Measurements from ENCODE around the gene USP34.

Gene USP34

GRCh38 chr2:61283443-61284160 is 187.3 kb downstream of the USP34 start:
- DNase-seq, result no peak

- no peak for DNase-seq
These were observed 188.7 kb downstream of the USP34 start for GRCh38 chr2:61282104-61282590.

- DNase-seq, result no peak
These were observed 189.6 kb downstream of the USP34 start for GRCh38 chr2:61281321-61281720.

GRCh38 chr2:61277756-61278155 is 193.1 kb downstream of the USP34 start:
- no peak for DNase-seq

- no peak for DNase-seq
These were observed 195.2 kb downstream of the USP34 start for GRCh38 chr2:61275575-61276184.

- DNase-seq, result no peak
These were observed 198.3 kb downstream of the USP34 start for GRCh38 chr2:61272421-61273070.

GRCh38 chr2:61268249-61268648 is 202.6 kb downstream of the USP34 start:
- DNase-seq, result no peak

- DNase-seq, result no peak
These were observed 204.0 kb downstream of the USP34 start for GRCh38 chr2:61266632-61267505.

GRCh38 chr2:61263830-61264229 is 207.1 kb downstream of the USP34 start:
- no peak for DNase-seq

- DNase-seq, result no peak
These were observed 208.2 kb downstream of the USP34 start for GRCh38 chr2:61262699-61263098.

GRCh38 chr2:61257446-61257845 is 213.4 kb downstream of the USP34 start:
- no peak for DNase-seq

GRCh38 chr2:61255580-61256437 is 215.1 kb downstream of the USP34 start:
- DNase-seq, result no peak

- no peak for DNase-seq
These were observed 216.4 kb downstream of the USP34 start for GRCh38 chr2:61254536-61254935.

GRCh38 chr2:61253136-61253535 is 217.8 kb downstream of the USP34 start:
- no peak for DNase-seq

GRCh38 chr2:61252031-61252430 is 218.9 kb downstream of the USP34 start:
- no peak for DNase-seq

- DNase-seq, result no peak
These were observed 221.3 kb downstream of the USP34 start for GRCh38 chr2:61249521-61250071.

GRCh38 chr2:61247204-61247812 is 223.6 kb downstream of the USP34 start:
- no peak for DNase-seq

GRCh38 chr2:61244694-61245093 is 226.2 kb downstream of the USP34 start:
- no peak for DNase-seq

GRCh38 chr2:61241266-61241665 is 229.6 kb downstream of the USP34 start:
- no peak for DNase-seq

GRCh38 chr2:61238219-61239012 is 232.5 kb downstream of the USP34 start:
- DNase-seq, result no peak

Data from SIG-M5 (cell line).